Endothelial cell of umbilical vein (primary cell): ENCODE measurements around the gene NAA16.

Experiments used
- CTCF ChIP-seq, 2 donors: IDR thresholded peaks; 1 replicate in 1 of 2; 2 replicates in 1 of 2; pipeline ENCODE4 v1.5.1; 2011; ENCODE audit warnings: low read length in 2 of 2, mild to moderate bottlenecking in 2 of 2, moderate library complexity in 2 of 2, control low read depth in 1 of 2, inconsistent platforms in 1 of 2, low read depth in 1 of 2; ENCODE audit not compliant: insufficient read depth in 1 of 2; ENCODE audit errors: extremely low read depth in 1 of 2
- EZH2 ChIP-seq: IDR thresholded peaks from 2 replicates; pipeline ENCODE4 v1.6.1; 2012; ENCODE audit warnings: borderline replicate concordance, low read depth, mild to moderate bottlenecking, moderate library complexity, low read length, inconsistent platforms; ENCODE audit not compliant: severe bottlenecking
- POLR2A ChIP-seq: IDR thresholded peaks from 2 replicates; pipeline ENCODE4 v1.6.1; 2012; ENCODE audit warnings: low read depth, mild to moderate bottlenecking, control low read depth, low read length
- POLR2AphosphoS5 ChIP-seq: IDR thresholded peaks from 2 replicates; pipeline ENCODE4 v1.6.1; 2012; ENCODE audit warnings: low read depth, mild to moderate bottlenecking, control low read depth, low read length, moderate library complexity; ENCODE audit not compliant: insufficient read depth

GRCh38 chr13:41356786-41357185 lies 45.7 kb downstream of the NAA16 start:
- TF ChIP-seq POLR2AphosphoS5 = no peak
- no peak for TF ChIP-seq CTCF (IDR thresholded peaks at IDR 0.05; ENCODE audit: extremely low read depth in 1 of 2, insufficient read depth in 1 of 2, low read depth in 1 of 2, low read length in 2 of 2)
- TF ChIP-seq POLR2A = no peak
- TF ChIP-seq EZH2 = no peak
